HG02981 (cell line): ENCODE measurements around the gene PLCL1.

Source experiments
- ATAC-seq: cut with Tn5 transposase; IDR thresholded peaks from one replicate; pipeline ENCODE4 v1.9.1; 2021; ENCODE audit warnings: mild to moderate bottlenecking, moderate library complexity; ENCODE audit not compliant: unreplicated experiment

The PLCL1 gene

DNA sequence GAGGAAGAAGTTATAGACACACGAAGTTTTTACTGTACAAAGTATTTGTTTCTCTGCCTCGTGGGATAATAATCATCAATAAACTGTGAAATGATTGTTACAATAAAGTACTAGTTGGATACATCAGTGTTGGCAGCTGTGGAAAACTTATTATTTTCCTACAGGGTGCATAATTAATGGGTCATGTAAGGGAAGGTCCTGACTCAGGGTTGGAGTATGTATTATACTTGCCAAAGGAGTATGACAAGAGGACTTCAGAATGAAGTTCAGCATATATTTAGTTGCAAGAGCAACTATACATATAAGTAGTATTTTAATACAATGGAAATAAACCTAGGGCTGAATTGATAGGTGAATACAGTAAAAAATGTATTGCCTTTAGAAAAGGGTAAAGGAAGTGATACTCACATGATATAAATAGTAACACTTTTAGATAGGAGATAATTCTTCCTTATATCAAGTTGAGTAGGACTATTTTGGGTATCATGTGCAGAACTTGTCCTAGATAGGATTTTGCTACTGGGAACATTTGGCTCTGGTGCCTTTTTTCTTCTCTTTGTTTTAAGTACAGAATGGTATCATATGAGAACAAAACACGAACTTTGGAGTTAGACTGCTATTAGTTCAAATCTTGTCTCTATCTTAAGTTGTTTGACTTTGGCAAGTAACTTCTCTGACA lies 79.1 kb downstream of the PLCL1 start:
- ATAC-seq, result no peak

DNA sequence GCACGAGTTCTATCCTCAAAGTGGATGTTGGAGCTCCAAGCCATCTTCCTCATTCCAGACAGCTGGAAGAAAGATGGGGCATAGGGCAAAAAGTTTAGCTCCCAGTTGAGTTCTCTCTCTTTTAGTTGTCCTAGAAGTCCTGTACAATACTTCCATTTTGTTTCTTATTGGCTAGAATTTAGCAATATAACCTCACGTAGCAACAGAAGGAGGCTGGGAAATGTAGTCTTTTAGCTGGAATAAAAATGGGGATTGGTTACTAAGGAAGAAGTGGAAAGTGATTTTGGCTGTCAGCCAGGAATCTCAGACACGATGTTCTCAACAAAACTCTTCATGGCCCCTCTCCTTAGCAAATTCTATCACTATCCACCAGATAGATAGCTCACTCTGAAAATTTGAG lies 79.9 kb downstream of the PLCL1 start:
- ATAC-seq, result no peak

DNA sequence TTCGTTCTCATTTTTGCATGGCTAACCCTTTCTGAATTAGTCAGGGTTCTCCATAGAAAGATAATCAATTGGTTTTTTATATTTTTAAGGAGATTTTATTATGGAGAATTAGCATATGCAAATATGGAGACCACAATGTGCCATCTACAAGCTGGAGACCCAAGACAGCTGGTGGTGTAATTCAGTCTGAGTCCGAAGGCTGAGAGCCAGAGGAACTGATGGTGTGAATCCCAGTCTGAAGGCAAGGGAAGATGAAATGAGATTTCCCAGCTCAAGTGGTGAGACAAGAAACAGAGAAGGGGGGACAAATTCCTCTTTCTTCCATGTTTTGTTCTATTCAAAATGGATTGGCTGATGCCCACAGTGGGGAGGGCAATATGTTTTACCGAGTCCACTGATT lies 80.7 kb downstream of the PLCL1 start:
- no peak for ATAC-seq

DNA sequence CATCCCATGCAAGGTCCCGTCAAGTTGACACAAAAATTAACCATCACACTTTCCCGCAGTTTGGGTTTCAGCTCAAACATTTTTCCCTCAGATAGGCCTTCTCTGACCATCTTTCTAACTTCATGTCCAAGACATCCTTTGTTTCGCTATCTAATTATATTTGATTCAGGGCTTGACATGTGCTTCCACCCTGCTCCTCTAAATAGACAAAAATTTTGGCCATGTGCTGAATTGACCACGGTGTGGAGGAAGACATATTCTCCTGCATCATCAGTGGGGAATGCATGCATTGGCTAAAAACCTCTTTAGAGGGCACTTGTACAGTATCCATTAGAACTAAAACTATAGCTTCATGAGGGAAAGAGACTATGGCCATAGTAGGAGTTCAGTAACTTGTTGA lies 81.2 kb downstream of the PLCL1 start:
- no peak for ATAC-seq

DNA sequence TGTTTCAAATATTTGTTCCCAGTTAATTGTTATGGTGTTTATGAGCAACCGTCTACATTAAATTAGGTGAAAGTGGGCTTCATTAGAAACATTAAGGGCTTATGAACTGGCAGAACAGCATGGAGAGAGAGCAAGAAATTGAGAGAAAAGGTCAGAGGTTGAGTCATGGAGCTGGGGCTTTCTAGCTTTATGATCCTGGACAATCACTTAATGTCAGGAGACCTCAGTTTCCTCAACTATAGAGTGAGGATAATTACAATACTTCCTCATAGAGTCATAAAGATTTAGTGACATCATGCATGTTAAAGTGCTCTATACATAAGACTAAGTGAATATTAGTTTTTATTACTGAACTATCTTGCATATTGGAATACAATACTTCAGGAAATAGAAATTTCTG lies 83.9 kb downstream of the PLCL1 start:
- ATAC-seq, result no peak

DNA sequence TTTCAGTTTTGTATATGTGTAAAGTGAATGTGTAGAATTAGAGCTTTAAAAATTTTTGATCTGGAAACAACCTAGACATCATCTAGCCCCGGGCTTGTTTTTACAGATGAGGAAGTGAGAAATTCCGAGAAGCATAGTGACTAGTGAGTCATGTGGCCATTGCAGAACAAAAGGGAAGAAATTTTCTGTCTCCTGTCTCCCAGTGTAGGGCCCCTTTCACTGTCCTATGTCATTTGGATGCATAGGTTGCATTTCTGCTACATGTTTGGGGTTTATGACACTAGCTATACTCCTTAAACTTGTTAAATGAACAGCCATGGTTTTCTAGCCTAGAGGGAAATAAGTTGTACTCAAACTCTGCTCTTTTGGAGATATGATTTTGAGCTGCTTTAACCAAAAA lies 84.6 kb downstream of the PLCL1 start:
- ATAC-seq, result peak; percentile 99

DNA sequence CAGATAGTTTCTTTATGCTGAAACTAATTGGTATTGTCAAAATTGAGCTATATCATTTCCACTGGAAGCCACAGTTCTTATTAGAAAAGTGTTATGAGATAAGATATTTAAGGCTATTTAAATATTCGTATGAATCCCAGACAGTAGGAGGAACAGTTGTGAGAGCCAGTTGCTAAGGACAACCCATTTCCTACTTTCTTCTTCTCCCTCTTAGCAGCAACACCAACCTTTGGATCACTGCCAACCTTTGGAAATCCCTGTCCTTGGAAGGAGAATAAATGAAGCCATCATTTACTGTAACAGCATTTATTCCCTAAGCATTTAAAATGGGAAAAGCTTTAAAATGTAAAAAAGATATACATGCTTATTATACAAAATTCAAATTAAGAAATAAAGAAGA lies 85.8 kb downstream of the PLCL1 start:
- ATAC-seq, result no peak

DNA sequence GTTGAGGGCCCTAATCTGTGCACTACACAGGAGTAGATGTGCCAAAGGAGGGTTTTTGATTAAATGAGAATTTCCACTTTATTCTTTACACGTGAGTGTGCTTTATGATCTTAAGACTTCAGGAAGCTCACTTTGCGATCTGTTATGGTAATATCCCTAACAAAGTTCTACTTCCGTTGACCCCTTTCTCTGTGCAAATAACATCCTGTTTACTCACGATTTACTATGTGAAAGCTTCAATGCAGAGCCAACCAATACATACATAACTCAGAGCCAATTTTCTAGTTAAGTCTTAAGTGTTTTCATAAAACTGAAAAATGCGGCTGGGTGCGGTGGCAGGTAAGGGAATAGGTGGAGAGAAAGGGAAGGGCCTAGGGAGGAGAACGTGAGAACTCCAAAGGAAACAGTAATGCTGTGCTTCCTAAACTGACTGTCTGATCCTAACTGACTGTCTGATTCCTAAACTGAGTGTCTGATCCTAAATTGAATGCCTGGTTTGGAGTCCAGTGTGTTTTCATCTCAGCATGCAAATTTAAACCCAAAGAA lies 87.6 kb downstream of the PLCL1 start:
- no peak for ATAC-seq

DNA sequence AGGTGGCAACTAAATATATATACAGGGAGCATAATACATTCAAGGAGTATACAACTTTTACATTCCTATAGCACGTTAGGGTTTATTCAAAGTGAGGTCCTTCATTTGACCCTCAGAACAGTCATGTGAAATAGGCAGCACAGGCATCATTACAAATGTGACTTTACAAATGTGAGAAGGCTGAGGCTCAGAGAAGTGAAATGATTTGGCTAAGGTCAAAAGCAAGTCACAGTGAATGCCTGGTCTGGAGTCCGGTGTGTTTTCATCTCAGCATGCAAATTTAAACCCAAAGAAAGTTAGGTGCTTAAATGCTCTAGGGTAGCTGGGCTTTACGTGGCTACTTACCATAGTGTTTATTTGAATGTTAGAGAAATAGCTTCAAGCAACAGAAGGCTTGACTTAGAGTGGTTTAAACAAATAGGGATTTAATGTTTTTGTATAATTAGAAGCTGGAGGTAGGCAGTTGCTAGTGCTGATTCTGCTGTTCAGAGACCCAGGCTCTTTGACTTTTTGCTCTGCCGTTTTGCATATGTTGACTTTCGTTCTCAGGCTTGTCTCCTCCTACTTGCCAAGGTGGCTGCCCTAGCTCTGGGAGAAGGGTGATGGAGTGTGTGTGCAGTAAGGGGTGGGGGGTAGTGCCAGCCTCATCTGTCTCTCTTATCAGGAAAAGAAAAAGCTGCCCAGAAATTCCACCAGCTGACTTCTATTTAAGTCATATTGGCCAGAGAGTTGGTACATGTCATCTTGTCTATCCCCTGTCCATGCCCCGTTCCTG lies 89.2 kb downstream of the PLCL1 start:
- ATAC-seq, result no peak

DNA sequence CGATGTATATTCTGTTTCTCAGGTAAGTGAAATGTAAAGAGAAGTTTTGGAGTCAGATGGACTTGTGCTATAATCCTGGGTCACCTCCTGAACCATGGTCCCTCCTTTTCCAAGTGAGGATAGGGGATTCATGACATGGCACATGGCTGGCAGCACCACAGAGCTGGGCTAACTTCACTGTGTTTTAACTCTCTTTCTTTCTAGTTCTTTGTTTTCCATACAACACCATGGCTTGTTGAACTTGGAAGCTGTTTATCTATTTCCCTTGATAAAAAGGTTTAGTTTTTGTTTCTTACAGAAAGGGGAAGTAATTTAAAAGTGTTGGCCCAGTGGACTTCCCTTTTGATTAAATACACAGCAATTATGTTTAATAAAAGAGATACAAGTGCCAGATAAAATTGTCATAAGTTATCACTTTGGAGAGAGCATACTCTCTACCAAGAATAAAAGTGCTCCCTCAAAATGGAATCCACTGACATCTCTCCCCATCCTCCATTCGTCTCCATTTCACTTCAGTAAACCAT lies 90.4 kb downstream of the PLCL1 start:
- ATAC-seq, result no peak

DNA sequence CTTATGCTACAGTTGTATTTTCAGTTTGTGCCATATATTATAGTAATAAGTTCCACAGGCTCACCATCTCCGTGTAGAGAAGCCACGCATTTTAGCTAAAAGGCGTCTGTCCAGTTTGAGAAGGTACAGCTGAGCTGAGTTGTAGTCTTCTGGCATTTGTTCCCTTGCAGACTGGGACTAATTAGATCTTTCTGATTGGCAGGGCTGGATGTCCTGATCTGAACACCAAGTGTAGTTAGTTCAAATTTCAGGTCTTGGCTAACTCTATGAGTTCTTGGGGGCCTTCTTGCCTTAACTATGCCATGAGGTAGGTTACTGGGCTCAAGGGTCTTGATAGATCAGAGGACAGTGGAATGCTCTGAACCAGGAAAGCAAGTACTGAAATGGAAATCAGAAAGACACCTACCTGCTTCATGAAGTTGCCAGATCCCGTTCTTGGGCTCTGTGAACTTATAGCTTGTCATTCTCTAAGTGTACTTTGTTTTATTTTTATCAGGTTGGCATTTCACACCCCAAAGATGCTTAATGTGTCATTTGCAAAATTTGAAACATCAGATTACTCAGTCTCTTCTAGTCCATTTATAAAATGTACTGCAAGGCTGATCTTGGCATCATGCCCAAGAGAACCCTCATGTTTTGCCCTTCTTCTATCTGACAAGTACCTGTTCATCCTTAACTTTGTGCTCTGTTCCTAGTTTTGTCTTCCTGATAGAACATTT lies 93.7 kb downstream of the PLCL1 start:
- ATAC-seq, result no peak

DNA sequence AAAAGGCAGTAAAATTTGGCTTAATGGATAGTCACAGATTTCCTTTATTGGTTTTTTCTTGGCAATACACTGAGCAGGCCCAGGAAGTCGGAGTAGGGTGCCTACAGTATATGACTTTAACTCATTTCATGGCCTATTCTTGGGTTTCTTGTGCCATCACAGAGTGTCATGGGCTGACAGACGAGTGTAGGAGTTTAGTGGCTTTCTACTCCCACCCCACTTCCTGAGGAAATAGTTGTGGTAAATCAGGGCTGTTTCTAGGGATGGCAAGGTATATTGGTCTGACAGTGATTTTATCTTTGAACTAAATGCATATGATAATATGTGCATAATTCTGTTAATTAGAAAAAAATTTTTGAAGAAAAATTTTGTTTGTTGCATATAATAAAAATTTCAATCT lies 100.1 kb downstream of the PLCL1 start:
- no peak for ATAC-seq

DNA sequence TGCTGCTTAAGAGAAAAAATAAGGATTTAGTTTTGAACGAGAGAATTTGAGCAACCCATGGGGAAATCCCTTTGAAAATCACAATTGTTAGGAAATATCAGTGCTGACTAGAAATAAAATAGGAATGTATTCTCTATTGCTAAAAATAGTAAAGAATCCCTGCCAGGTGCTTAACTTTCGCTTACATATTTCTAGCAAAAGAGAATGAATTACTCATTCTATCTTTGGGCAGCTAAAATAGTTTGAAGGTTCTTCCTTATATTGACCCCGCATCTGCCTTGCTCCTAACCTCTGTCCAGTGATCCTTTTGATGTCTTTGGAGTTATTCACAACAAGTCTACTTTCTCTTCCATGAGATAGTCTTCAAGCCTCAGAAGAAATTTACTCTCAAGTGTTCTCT lies 103.8 kb downstream of the PLCL1 start:
- ATAC-seq, result no peak

DNA sequence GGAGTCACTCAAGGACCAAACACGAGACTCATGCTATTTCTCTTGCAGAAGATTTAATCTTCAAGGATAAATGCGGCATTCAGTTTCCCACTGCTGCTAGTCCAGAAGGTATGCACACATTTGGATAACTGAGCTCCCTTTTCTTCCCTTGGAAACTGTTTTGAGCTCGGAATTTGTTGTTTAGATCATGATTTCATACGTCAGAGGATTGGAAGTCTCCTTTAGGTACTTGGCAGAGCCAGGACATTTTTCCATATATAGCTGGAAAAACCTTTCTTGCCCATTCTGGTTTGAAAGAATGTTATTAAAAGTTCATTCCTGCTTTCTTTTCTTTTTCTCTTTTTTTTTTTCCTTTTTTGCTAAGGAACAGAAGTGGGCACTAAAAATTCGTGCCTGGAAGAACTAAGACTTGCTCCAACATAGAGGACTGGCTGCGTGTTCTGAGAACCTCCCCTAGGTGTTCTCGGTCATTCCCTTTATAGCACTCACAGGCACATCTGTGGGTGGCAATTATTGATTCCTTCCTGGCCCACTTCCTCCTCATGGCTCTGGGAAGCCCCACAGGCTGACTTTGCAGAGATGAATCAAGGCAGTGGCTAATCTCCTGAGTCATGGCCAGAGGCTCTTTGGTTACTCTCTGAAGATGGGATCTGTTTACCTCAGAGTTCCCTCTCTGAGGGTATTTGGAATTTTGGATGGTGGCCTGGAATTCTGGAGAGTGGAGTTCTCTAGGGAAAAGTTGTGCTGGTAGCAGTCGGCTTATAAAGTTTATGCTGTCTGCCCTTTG lies 104.8 kb downstream of the PLCL1 start:
- no peak for ATAC-seq

DNA sequence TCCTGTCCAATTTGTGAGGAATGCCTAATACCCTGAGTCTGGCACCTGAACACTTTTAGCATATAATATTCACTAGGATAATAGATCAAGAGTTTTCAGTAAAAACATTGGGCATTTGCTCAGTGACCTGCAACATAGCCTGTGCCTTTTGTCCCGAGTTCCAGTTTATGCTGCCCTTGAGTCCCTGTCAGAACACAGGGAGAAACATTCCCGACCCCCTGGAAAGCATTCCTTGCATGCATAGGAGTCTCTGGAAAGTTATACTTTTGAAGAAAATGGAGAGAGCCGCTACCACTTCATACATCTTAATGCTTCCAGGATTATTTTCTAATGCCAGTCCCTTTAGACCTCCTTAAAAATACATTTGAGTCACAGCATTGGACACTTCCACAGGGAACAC lies 107.3 kb downstream of the PLCL1 start:
- ATAC-seq, result no peak

DNA sequence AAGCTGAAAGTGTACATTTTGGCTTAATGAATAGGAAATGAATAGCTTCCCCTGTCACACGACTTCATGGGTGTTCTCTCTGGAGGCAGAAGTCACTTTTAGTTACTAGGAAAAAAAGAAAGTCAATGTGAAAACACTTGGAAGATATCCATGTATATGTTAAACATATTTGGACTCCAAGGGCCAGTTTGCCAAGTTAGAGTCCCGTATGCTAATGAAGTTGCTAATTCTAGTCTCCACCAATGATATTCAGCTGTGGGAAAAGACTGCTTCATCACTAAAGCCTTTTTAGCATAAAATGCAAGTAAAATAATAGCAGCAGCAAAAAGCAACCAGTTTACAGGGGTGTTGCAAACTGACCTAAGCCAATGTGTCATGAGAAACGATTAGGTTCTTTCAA lies 108.7 kb downstream of the PLCL1 start:
- no peak for ATAC-seq

DNA sequence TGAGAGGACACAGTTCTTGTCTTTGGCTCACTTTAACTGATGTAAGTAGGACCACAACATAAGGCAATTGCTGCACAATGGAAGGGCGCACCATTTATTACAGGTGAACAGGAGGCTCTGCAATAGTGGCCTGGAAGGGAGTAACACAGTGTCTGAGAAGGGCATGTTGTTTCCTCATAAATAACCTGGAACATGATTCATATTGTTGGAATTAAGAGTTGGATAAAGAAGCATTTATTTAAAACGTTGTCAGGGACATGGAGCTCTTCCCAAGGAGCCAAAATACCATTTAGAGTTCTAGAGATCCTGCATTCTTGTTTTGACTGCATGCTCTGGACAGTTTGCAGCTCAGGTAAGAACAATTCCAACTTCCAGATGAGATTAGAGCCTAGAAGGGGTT lies 110.4 kb downstream of the PLCL1 start:
- ATAC-seq, result no peak

DNA sequence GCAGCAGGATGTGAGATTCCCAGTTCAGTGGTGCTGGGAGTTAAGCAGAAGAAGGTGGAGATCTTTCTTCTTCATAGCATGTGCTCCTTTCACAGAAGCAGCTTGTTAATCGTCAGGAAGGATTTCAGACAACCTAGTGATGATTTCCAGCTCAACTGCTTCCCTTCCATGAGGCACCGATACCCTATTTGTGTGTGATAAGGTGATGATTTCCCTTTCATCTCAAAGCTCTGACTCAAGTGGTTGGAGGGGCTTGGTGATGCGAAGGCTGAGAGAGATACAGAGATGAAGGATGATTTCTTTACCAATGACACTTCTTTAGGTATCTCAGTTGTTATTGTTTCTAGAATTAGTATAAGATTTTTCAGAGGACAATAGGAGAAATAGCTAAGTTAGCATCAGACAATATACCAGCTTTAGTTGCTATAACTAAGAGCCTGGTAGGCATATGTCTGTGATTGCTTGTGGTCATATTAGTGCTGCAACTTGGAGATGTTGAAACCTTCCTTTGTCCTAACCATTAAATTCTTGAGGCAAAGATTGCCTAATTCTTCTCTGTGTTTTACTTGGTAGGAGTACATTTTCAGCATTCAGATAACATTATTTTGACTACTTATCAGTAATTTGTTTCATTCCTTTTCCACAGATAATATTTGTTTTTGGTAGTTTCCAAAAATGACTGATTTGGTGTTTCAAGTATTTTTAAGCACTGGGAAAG lies 111.3 kb downstream of the PLCL1 start:
- no peak for ATAC-seq

DNA sequence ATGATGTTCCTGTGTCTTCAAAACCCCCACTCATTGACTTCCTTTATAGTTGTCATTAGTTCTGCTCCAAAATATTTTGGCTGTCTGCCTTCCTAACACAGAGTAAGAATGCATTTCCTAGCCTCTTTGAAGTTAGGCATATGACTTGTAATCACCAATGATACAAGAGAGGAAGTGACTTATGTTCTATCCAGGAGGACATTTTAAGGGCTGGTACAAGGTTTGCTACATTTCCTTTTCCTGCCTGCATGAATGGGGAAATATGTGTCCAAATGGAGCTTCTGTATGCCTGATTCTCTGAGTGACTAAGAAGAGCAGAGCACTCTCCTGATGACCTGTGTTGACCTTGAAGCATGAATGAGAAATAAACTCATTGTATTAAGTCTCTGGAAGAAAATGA lies 115.1 kb downstream of the PLCL1 start:
- no peak for ATAC-seq

DNA sequence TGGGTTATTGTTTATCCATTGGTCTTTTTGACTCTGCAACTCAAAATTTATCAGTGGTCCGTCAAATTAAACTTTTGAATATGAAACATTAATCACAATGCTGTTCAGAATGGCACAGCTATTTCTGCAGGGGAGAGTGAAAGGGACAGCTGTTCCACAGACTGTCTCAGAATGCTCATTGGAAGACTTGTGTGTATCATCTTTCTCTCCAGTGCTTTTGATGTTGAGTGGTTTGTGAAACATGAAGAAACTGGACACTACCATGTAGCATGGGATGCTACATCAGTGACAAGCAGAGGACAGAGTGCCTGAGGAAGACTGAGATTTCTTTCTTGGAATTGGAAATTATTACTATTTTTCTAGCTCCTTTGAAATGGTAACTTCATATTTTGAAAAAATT lies 115.7 kb downstream of the PLCL1 start:
- no peak for ATAC-seq
